ENCODE measurements around the gene SLC2A9. TPM values are rescaled to one million over a fixed set of nuclear protein-coding genes. Genes with fewer than 3 reads are reported as not detected.

SLC2A9 gene
- total and polyA plus RNA-seq, 7 donors, result 0.92 to 6.7 (median 5.2) TPM; not detected in 1

DNA sequence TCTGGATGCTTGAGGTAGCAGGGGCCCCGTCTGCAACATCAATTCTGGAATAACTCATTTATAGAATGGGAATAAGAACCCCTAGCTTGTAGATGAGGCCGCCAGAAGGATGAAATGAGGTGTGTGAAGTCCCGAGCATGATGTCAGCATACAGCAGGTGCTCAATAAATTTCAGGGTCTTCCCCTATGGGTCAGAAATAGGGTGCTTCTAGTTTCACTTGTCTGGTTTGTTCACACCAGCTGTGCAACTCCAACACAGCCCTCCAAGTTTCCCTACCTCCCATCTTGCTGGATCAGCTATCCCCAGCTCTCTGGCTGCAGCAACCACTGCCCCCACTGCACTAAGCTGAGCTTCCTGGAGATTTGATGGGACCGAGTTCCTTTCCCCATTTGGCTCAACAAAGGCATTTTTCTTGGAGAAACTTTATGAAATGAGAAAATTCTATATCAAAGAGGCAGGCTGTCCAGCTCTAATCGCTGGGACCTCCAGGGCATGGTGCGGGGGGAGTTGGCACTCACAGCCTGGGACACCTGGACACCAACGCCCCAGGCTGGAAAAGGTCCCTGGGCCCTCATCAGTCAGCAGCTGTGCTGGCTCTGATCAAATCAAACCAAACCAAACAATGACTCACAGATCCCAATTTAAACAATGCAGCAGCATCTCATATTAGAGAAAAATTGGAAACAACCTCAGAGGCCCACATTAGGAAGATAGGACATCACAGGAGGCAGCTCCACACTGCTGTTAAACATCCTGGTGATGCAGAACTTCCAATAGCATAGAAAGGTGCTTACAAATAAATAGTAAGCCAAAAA lies 13.3 kb downstream of the SLC2A9 start:
- H3K4me1 ChIP-seq, result peaks cover 0 to 30% (median 25%) of the 10 kb centered on the region in 4 donors
- H3K9me3 ChIP-seq, result no peaks in the 10 kb centered on the region
- 57 to 67% methylated on average over 7 of the region's 7 CpGs for WGBS, 2 donors
- no peak for TF ChIP-seq POLR2AphosphoS5 (IDR thresholded peaks at IDR 0.05)
- TF ChIP-seq EP300 (IDR thresholded peaks at IDR 0.05), result no peak
- TF ChIP-seq, protein P1, sequence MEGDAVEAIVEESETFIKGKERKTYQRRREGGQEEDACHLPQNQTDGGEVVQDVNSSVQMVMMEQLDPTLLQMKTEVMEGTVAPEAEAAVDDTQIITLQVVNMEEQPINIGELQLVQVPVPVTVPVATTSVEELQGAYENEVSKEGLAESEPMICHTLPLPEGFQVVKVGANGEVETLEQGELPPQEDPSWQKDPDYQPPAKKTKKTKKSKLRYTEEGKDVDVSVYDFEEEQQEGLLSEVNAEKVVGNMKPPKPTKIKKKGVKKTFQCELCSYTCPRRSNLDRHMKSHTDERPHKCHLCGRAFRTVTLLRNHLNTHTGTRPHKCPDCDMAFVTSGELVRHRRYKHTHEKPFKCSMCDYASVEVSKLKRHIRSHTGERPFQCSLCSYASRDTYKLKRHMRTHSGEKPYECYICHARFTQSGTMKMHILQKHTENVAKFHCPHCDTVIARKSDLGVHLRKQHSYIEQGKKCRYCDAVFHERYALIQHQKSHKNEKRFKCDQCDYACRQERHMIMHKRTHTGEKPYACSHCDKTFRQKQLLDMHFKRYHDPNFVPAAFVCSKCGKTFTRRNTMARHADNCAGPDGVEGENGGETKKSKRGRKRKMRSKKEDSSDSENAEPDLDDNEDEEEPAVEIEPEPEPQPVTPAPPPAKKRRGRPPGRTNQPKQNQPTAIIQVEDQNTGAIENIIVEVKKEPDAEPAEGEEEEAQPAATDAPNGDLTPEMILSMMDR (IDR thresholded peaks at IDR 0.05), result no peak
- TF ChIP-seq POLR2A (IDR thresholded peaks at IDR 0.05), result no peak
- no peak overlapping the region for H3K4me3 ChIP-seq
- intact Hi-C loops (cut with DNase I), result no loop called here
- H3K27me3 ChIP-seq, result no peaks in the 10 kb centered on the region
- peak overlapping the region in 2 of 4 donors; percentile 13 to 65 for H3K27ac ChIP-seq
- H3K36me3 ChIP-seq, result no peaks in the 10 kb centered on the region
- DNase-seq, result no peak

DNA sequence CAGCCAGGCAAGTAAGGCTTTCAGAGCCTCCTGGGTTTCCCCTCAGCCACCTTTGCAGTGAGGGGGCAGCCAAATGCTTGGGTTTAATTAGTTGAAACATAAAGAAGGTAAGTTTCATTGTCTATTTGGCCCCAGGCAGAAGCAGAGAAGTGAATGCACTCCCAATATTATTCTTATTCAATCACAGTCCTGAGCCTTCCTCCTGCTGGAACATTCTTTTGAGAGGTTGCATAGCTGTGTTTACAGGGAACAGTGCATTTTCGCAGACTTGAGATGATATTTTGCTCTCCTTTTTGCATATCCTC lies 13.9 kb downstream of the SLC2A9 start:
- Histone ChIP-seq H3K27me3 (no peaks in the 10 kb centered on the region), H3K4me3 (no peak overlapping the region), H3K9me3 (no peaks in the 10 kb centered on the region), H3K4me1 (peaks cover 0 to 30% (median 25%) of the 10 kb centered on the region in 4 donors), H3K36me3 (no peaks in the 10 kb centered on the region), H3K27ac (peak overlapping the region in 2 of 4 donors; percentile 65 to 69)
- no peak for DNase-seq
- TF ChIP-seq POLR2A (IDR thresholded peaks at IDR 0.05) (no peak), POLR2AphosphoS5 (IDR thresholded peaks at IDR 0.05) (no peak), EP300 (IDR thresholded peaks at IDR 0.05) (no peak)
- TF ChIP-seq, protein P1 (IDR thresholded peaks at IDR 0.05), result no peak
- 81 to 86% methylated on average over 1 of the region's 1 CpG for WGBS, 2 donors
- intact Hi-C loops (cut with DNase I), result no loop called here

DNA sequence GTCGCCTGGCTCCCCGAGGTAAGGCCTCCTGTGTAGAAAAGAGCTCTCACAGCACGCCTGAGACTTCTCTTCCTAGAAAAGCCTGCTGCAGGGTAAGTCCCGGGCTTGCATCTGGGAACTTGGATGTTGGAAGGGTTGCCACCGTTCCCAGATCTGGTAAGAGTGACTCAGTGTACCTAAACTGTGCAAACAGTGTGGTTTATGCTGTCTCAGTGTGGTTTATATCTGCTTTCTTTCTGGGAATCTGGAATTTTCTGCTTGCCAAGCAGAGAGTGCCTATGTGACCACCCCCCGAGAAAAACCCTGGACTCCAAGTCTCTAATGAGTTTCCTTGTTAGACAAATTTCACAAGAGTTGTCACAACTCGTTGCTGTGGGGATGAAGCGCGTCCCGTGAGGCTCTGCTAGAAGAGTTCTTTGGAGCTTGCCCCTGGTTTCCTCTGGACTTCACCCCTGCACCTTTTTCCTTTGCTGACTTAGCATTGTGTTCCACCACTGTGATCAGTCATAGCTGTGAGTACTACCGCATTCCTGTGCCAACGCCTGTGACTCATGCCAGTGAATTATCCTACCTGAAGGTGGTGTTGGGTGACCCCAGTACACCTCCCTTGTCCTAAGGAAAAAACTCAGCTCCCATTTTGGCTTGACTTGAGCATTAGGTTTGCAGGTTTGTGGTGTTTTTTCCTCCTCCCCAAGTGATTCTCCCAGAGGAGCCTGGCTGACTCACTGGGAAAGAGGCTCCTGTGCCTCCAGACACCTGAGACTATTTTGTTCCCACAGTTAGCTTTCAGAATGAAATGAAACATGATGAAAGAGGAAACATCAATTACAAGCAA lies 14.5 kb downstream of the SLC2A9 start:
- TF ChIP-seq EP300 (IDR thresholded peaks at IDR 0.05) (no peak), POLR2AphosphoS5 (IDR thresholded peaks at IDR 0.05) (no peak), POLR2A (IDR thresholded peaks at IDR 0.05) (no peak)
- TF ChIP-seq, protein P1 (IDR thresholded peaks at IDR 0.05), result no peak

DNA sequence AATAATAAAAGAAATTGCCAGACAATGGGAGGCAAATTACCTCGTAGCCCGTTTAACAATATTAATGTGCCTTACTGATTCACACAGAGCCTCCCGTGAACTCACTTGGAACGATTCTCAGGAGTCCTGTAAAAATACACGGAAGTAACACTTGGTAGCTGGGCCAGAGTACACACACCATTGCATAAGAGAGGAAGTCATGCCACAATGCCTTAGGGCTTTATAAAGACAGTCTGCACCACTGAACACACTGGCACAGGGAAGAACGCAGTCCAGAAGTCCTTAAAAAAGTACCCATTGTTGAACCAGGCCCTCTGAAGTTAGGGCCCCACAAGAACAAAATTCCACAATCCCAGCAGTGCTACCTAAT lies 15.1 kb downstream of the SLC2A9 start:
- peak overlapping the region; percentile 38 to 69 (median 62) for H3K27ac ChIP-seq
- intact Hi-C loops (cut with DNase I), result no loop called here
- no peaks in the 10 kb centered on the region for H3K36me3 ChIP-seq
- H3K4me3 ChIP-seq, result no peak overlapping the region
- DNase-seq, result peak; percentile 69
- peaks cover 0 to 30% (median 25%) of the 10 kb centered on the region in 4 donors for H3K4me1 ChIP-seq
- H3K9me3 ChIP-seq, result no peaks in the 10 kb centered on the region
- H3K27me3 ChIP-seq, result no peaks in the 10 kb centered on the region
- TF ChIP-seq POLR2AphosphoS5 (IDR thresholded peaks at IDR 0.05), result peak; percentile 28 to 69 (median 54)
- TF ChIP-seq POLR2A (IDR thresholded peaks at IDR 0.05), result no peak
- WGBS, 2 donors, result 5 to 16% methylated on average over 6 of the region's 6 CpGs

More for the DNA sequence above, 14.5 kb downstream of the SLC2A9 start:
- H3K9me3 ChIP-seq, result no peaks in the 10 kb centered on the region
- WGBS, 2 donors, result 13 to 56% methylated on average over 12 of the region's 12 CpGs
- H3K4me1 ChIP-seq, result peaks cover 0 to 30% (median 25%) of the 10 kb centered on the region in 4 donors
- intact Hi-C loops (cut with DNase I), result no loop called here
- no peak for DNase-seq
- H3K36me3 ChIP-seq, result no peaks in the 10 kb centered on the region
- H3K4me3 ChIP-seq, result no peak overlapping the region
- H3K27me3 ChIP-seq, result no peaks in the 10 kb centered on the region
- H3K27ac ChIP-seq, result peak overlapping the region; percentile 38 to 69 (median 62)

DNA sequence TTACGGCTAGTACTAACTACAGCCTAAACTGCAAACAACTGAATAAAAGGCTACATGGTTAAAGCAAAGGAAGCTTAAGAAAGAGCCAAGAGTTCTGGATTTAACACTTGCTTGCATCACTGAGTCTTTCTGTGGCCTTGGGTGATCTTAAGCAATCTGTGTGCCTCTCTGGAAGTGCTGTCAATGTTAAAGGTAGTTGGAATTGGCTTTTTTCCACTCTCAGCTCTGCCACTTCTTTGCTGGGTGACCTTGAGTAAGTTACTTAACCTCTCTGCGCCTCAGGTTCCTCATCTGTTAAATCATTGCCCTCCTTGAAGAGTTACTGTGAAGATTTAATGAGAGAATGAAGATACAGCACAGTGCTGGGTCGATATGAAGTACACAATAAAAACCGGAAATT lies 15.7 kb downstream of the SLC2A9 start:
- H3K4me3 ChIP-seq, result no peak overlapping the region
- DNase-seq, result no peak
- no peaks in the 10 kb centered on the region for H3K9me3 ChIP-seq
- no peaks in the 10 kb centered on the region for H3K27me3 ChIP-seq
- no peaks in the 10 kb centered on the region for H3K36me3 ChIP-seq
- peak overlapping the region; percentile 4 to 69 (median 62) for H3K27ac ChIP-seq
- H3K4me1 ChIP-seq, result peaks cover 0 to 30% (median 25%) of the 10 kb centered on the region in 4 donors
- TF ChIP-seq POLR2A (IDR thresholded peaks at IDR 0.05), result no peak
- no peak for TF ChIP-seq POLR2AphosphoS5 (IDR thresholded peaks at IDR 0.05)
- TF ChIP-seq, protein P1 (IDR thresholded peaks at IDR 0.05), result no peak
- TF ChIP-seq EP300 (IDR thresholded peaks at IDR 0.05), result no peak
- intact Hi-C loops (cut with DNase I), result no loop called here
- WGBS, 2 donors, result 47 to 68% methylated on average over 4 of the region's 4 CpGs
